ENCODE results near the gene TERT. TPM values are rescaled to one million over a fixed set of nuclear protein-coding genes. Genes with fewer than 3 reads are reported as not detected.

TERT gene
- total RNA-seq, 2 experiments from 2014 or later, result 156 to 198 TPM

- no TSS peak for BruUV-seq (replicated peaks)
- no peak overlapping the region for H3K4me2 ChIP-seq (ENCODE audit: low read length)
- intact Hi-C loops (cut with micrococcal nuclease; ENCODE audit: unreplicated experiment), result no loop called here
- CTCF ChIA-PET (ENCODE audit: unreplicated experiment), result no interaction called here
- no peaks in the 10 kb centered on the region for H3K79me2 ChIP-seq (ENCODE audit: insufficient read depth, low read depth, low read length)
- DNase-seq (ENCODE audit: low spot score), result no peak
- no peaks in the 10 kb centered on the region for H3K9me2 ChIP-seq (ENCODE audit: insufficient read depth, low read length)
- H3K36me3 ChIP-seq (ENCODE audit: insufficient read depth, low read length), result peaks cover 13% of the 10 kb centered on the region; the same call in 1 of the 2 replicates
- no peak overlapping the region for H2AFZ ChIP-seq (ENCODE audit: low read length)
- no peak overlapping the region for H3K27ac ChIP-seq (ENCODE audit: low read depth, low read length, poor library complexity, severe bottlenecking)
- H4K20me1 ChIP-seq (ENCODE audit: insufficient read depth, low read length), result no peaks in the 10 kb centered on the region; the same call in 1 of the 2 replicates
- TF ChIP-seq EZH2phosphoT487 (IDR thresholded peaks at IDR 0.05; ENCODE audit: borderline replicate concordance, low read depth, low read length), result no peak
- TF ChIP-seq CTCF (conservative IDR thresholded peaks at IDR 0.05; ENCODE audit: low read length), result no peak
- POLR2A ChIA-PET, result no interaction called here
- H3K4me1 ChIP-seq (ENCODE audit: insufficient read depth, low read length, poor library complexity, severe bottlenecking), result peaks cover 7% of the 10 kb centered on the region
- H3K9me3 ChIP-seq (ENCODE audit: low read length), result no peaks in the 10 kb centered on the region
- no peak overlapping the region for H3K4me3 ChIP-seq (ENCODE audit: low read depth, low read length, poor library complexity, severe bottlenecking)
Measured at GRCh38 chr5:1244976-1245375, 49.9 kb downstream of the TERT start.

- POLR2A ChIA-PET, result no interaction called here
- intact Hi-C loops (cut with micrococcal nuclease; ENCODE audit: unreplicated experiment), result no loop called here
- Histone ChIP-seq H4K20me1 (ENCODE audit: insufficient read depth, low read length) (no peaks in the 10 kb centered on the region; the same call in 1 of the 2 replicates), H3K9me2 (ENCODE audit: insufficient read depth, low read length) (no peaks in the 10 kb centered on the region), H3K9me3 (ENCODE audit: low read length) (no peaks in the 10 kb centered on the region), H3K4me3 (ENCODE audit: low read depth, low read length, poor library complexity, severe bottlenecking) (no peak overlapping the region), H3K4me1 (ENCODE audit: insufficient read depth, low read length, poor library complexity, severe bottlenecking) (peaks cover 6% of the 10 kb centered on the region), H3K79me2 (ENCODE audit: insufficient read depth, low read depth, low read length) (no peaks in the 10 kb centered on the region), H3K27ac (ENCODE audit: low read depth, low read length, poor library complexity, severe bottlenecking) (no peak overlapping the region), H2AFZ (ENCODE audit: low read length) (no peak overlapping the region), H3K36me3 (ENCODE audit: insufficient read depth, low read length) (peaks cover 9% of the 10 kb centered on the region; the same call in 1 of the 2 replicates), H3K4me2 (ENCODE audit: low read length) (no peak overlapping the region)
- DNase-seq (ENCODE audit: low spot score), result no peak
- CTCF ChIA-PET (ENCODE audit: unreplicated experiment), result no interaction called here
- no peak for TF ChIP-seq EZH2phosphoT487 (IDR thresholded peaks at IDR 0.05; ENCODE audit: borderline replicate concordance, low read depth, low read length)
- TF ChIP-seq CTCF (conservative IDR thresholded peaks at IDR 0.05; ENCODE audit: low read length), result no peak
- no TSS peak for BruUV-seq (replicated peaks)
Measured at GRCh38 chr5:1244255-1244654, 50.6 kb downstream of the TERT start.

- DNase-seq (ENCODE audit: low spot score), result no peak
- H3K79me2 ChIP-seq (ENCODE audit: insufficient read depth, low read depth, low read length), result no peaks in the 10 kb centered on the region
- H3K4me3 ChIP-seq (ENCODE audit: low read depth, low read length, poor library complexity, severe bottlenecking), result no peak overlapping the region
- intact Hi-C loops (cut with micrococcal nuclease; ENCODE audit: unreplicated experiment), result no loop called here
- peaks cover 7% of the 10 kb centered on the region; the same call in 1 of the 2 replicates for H3K36me3 ChIP-seq (ENCODE audit: insufficient read depth, low read length)
- no peaks in the 10 kb centered on the region for H3K9me3 ChIP-seq (ENCODE audit: low read length)
- no peak overlapping the region for H2AFZ ChIP-seq (ENCODE audit: low read length)
- ChIA-PET CTCF (ENCODE audit: unreplicated experiment) (no interaction called here), POLR2A (no interaction called here)
- peaks cover 6% of the 10 kb centered on the region for H3K4me1 ChIP-seq (ENCODE audit: insufficient read depth, low read length, poor library complexity, severe bottlenecking)
- no TSS peak for BruUV-seq (replicated peaks)
- no peaks in the 10 kb centered on the region; the same call in 1 of the 2 replicates for H4K20me1 ChIP-seq (ENCODE audit: insufficient read depth, low read length)
- H3K27ac ChIP-seq (ENCODE audit: low read depth, low read length, poor library complexity, severe bottlenecking), result no peak overlapping the region
- TF ChIP-seq CTCF (conservative IDR thresholded peaks at IDR 0.05; ENCODE audit: low read length), result no peak
- TF ChIP-seq EZH2phosphoT487 (IDR thresholded peaks at IDR 0.05; ENCODE audit: borderline replicate concordance, low read depth, low read length), result no peak
- no peak overlapping the region for H3K4me2 ChIP-seq (ENCODE audit: low read length)
- H3K9me2 ChIP-seq (ENCODE audit: insufficient read depth, low read length), result no peaks in the 10 kb centered on the region
Measured at GRCh38 chr5:1243487-1244130, 51.3 kb downstream of the TERT start.
